Lung (tissue), 12 donors: ENCODE data around the gene C1orf210. TPM values are rescaled to one million over a fixed set of nuclear protein-coding genes. Genes with fewer than 3 reads are reported as not detected.

Experiments
- ATAC-seq: fragments of 200-7000 bp; cut with Tn5 transposase; one replicate; pipeline ENCODE4 v1.9.1; 2020; ENCODE audit warnings: moderate number of reproducible peaks; ENCODE audit not compliant: insufficient read depth, low FRiP score
- DNase-seq, 3 donors: peaks; one replicate each; pipeline ENCODE4 v3.0.0-alpha.2; 2013 to 2017
- H3K27ac ChIP-seq, 2 donors: one replicate each; pipeline ENCODE4 v1.5.1; 2013; ENCODE audit warnings: mild to moderate bottlenecking in 2 of 2, moderate library complexity in 2 of 2, control low read depth in 1 of 2, inconsistent platforms in 1 of 2, low read depth in 1 of 2, low read length in 1 of 2
- H3K27me3 ChIP-seq, 3 donors: one replicate each; pipeline ENCODE4 v1.5.1; 2013; ENCODE audit warnings: low read length in 2 of 3; ENCODE audit not compliant: control insufficient read depth in 3 of 3, insufficient read depth in 3 of 3
- H3K36me3 ChIP-seq, 4 donors: one replicate each; pipeline ENCODE4 v1.5.1; 2013; ENCODE audit warnings: low read length in 4 of 4, mild to moderate bottlenecking in 1 of 4, moderate library complexity in 1 of 4; ENCODE audit not compliant: control insufficient read depth in 4 of 4, insufficient read depth in 4 of 4
- H3K4me1 ChIP-seq, 5 donors: one replicate each; pipeline ENCODE4 v1.5.1; 2013; ENCODE audit warnings: low read length in 5 of 5, mild to moderate bottlenecking in 2 of 5, moderate library complexity in 1 of 5; ENCODE audit not compliant: control insufficient read depth in 5 of 5, insufficient read depth in 5 of 5
- H3K4me3 ChIP-seq: one replicate; pipeline ENCODE4 v1.5.1; 2013; ENCODE audit warnings: mild to moderate bottlenecking, control low read depth, moderate library complexity
- H3K9ac ChIP-seq, 2 donors: one replicate each; pipeline ENCODE4 v1.5.1; 2013; ENCODE audit warnings: low read length in 2 of 2, control low read depth in 1 of 2; ENCODE audit not compliant: insufficient read depth in 1 of 2
- H3K9me3 ChIP-seq, 4 donors: one replicate each; pipeline ENCODE4 v1.5.1; 2013; ENCODE audit warnings: low read length in 3 of 4, mild to moderate bottlenecking in 1 of 4, moderate library complexity in 1 of 4; ENCODE audit not compliant: control insufficient read depth in 4 of 4, insufficient read depth in 3 of 4
- WGBS, 2 donors: extraction: QIAGEN DNeasy Blood & Tissue Kit; methylation state at CpG; one replicate each; pipeline ENCODE4 v1.1.7; 2013; 5-methylcytosine and 5-hydroxymethylcytosine counted together
- polyA plus RNA-seq, 2 donors: library from polyadenylated mRNA; stranded (reverse); fragments of 200-250 nt; gene quantifications; one replicate each; pipeline ENCODE4 v1.2.1, GENCODE V29; 2013
- total RNA-seq, 2 donors: library from RNA; depleted of rRNA in 1 of 2; stranded (reverse); fragments of >200 nt in 1 of 2; gene quantifications; one replicate each; pipeline ENCODE4 v1.2.1, GENCODE V29; 2014 to 2021
- TF ChIP-seq, protein P1 (sequence below): IDR thresholded peaks from 2 replicates; pipeline ENCODE4 v1.5.1; 2012; ENCODE audit warnings: mild to moderate bottlenecking; ENCODE audit errors: control extremely low read depth, extremely low read depth
- donor health status: control.
- donor health status: control.
- donor health status: Bipolar disorder and iron deficiency.
- donor health status: healthy.
- donor health status: DM: yes; HTN: yes; CAD: no.

The C1orf210 gene
- total and polyA plus RNA-seq, 4 donors, result 10.4 to 25.9 (median 21.0) TPM

- no peaks in the 10 kb centered on the region for H3K27me3 ChIP-seq
- DNase-seq (no peak), ATAC-seq (no peak)
- 52 to 70% methylated on average over 12 of the region's 12 CpGs for WGBS, 2 donors
- peaks cover 0 to 24% (median 19%) of the 10 kb centered on the region in 5 donors for H3K4me1 ChIP-seq
- peaks cover 0 to 7% (median 0%) of the 10 kb centered on the region in 4 donors for H3K9me3 ChIP-seq
- peak overlapping the region in 1 of 2 donors; percentile 92 for H3K27ac ChIP-seq
- no peak overlapping the region for H3K4me3 ChIP-seq
- H3K36me3 ChIP-seq, result peaks cover 0 to 3% (median 0%) of the 10 kb centered on the region in 4 donors
- H3K9ac ChIP-seq, result no peak overlapping the region
- TF ChIP-seq, protein P1, sequence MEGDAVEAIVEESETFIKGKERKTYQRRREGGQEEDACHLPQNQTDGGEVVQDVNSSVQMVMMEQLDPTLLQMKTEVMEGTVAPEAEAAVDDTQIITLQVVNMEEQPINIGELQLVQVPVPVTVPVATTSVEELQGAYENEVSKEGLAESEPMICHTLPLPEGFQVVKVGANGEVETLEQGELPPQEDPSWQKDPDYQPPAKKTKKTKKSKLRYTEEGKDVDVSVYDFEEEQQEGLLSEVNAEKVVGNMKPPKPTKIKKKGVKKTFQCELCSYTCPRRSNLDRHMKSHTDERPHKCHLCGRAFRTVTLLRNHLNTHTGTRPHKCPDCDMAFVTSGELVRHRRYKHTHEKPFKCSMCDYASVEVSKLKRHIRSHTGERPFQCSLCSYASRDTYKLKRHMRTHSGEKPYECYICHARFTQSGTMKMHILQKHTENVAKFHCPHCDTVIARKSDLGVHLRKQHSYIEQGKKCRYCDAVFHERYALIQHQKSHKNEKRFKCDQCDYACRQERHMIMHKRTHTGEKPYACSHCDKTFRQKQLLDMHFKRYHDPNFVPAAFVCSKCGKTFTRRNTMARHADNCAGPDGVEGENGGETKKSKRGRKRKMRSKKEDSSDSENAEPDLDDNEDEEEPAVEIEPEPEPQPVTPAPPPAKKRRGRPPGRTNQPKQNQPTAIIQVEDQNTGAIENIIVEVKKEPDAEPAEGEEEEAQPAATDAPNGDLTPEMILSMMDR, result no peak
Measured at GRCh38 chr1:43271186-43272118, 13.9 kb downstream of the C1orf210 start.

DNA sequence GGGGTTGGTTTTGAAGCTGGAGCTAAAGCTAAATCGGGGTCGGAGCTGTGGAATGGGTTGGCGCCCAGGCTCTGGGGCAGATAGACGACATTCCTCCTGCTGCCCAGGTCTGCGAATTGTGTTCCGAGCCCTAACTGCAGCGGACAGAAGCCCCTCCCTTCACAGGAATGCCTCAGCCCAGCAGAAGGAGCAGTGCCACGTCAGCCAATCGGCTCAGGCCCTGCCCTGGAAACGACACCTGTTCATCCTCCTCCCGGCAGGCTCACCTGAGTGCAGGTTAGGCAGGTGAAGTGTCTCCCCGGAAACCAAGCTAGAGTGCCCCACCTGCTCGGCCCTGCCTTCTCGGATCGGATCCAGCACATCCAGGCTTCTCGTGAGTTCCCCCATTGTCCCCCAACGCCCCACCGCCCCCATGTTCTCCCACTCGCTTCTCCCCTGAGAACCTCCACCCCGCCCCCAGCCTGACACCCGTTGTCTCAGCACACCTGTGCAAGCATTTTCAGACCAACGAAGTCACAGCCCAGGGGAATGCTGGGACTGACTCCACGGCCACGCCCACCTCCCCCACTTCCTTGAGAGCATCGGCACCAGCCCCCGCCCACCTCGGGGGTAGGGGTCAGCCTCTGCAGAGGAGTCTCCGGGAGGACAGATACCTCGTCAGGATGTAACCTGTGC lies 14.8 kb downstream of the C1orf210 start:
- Histone ChIP-seq H3K36me3 (peaks cover 0 to 3% (median 0%) of the 10 kb centered on the region in 4 donors), H3K9ac (no peak overlapping the region), H3K27me3 (no peaks in the 10 kb centered on the region), H3K9me3 (peaks cover 0 to 7% (median 0%) of the 10 kb centered on the region in 4 donors), H3K4me1 (peaks cover 0 to 24% (median 16%) of the 10 kb centered on the region in 5 donors), H3K4me3 (peak overlapping the region; percentile 34), H3K27ac (peak overlapping the region in 1 of 2 donors; percentile 92)
- TF ChIP-seq, protein P1, result no peak
- ATAC-seq, result peak; percentile 78
- WGBS, 2 donors, result 8 to 13% methylated on average over 29 of the region's 29 CpGs
- peak; percentile 68 to 86 (median 81) for DNase-seq

GRCh38 chr1:43269627-43270375 lies 15.6 kb downstream of the C1orf210 start, which contains the start of gene TMEM125:
Gene TMEM125 (plus strand): TSS chr1:43269983. CDS start chr1:43272723, 2,740 bp downstream.
- H3K36me3 ChIP-seq, result peaks cover 0 to 3% (median 0%) of the 10 kb centered on the region in 4 donors
- H3K27ac ChIP-seq, result peak within 1 kb of the TSS in 1 of 2 donors; percentile 92
- H3K27me3 ChIP-seq, result no peaks in the 10 kb centered on the region
- peak within 1 kb of the TSS; percentile 34 for H3K4me3 ChIP-seq
- peaks cover 0 to 7% (median 0%) of the 10 kb centered on the region in 4 donors for H3K9me3 ChIP-seq
- H3K4me1 ChIP-seq, result peaks cover 0 to 24% (median 16%) of the 10 kb centered on the region in 5 donors
- WGBS, 2 donors, result 42 to 78% methylated on average over 7 of the region's 7 CpGs
- peak; percentile 64 for ATAC-seq
- peak; percentile 60 to 86 (median 69) for DNase-seq
- TF ChIP-seq, protein P1, result no peak
- no peak within 1 kb of the TSS for H3K9ac ChIP-seq
